Esophagus muscularis mucosa (tissue), 4 donors: Measurements from ENCODE around the gene ERGIC1. TPM values are rescaled to one million over a fixed set of nuclear protein-coding genes. Genes with fewer than 3 reads are reported as not detected.

Source experiments
- DNase-seq: peaks from one replicate; pipeline ENCODE4 v3.0.0-alpha.2; 2017; ENCODE audit errors: extremely low spot score
- H3K27ac ChIP-seq, 4 donors: fragments of 200-600 bp; sonication (generic); replicated peaks in 1 of 4; 1 replicate in 3 of 4; 2 replicates in 1 of 4; pipeline ENCODE4 v1.5.1; 2016 to 2019; ENCODE audit warnings: mild to moderate bottlenecking in 1 of 4
- H3K27me3 ChIP-seq, 4 donors: fragments of 200-600 bp; sonication (generic); one replicate each; pipeline versions ENCODE4 v1.5.1 to v1.6.0; 2016 to 2019
- H3K36me3 ChIP-seq, 4 donors: fragments of 200-600 bp; sonication (generic); one replicate each; pipeline ENCODE4 v1.5.1; 2016 to 2019
- H3K4me1 ChIP-seq, 4 donors: fragments of 200-600 bp; sonication (generic); one replicate each; pipeline ENCODE4 v1.5.1; 2016 to 2019
- H3K4me3 ChIP-seq, 4 donors: fragments of 200-600 bp; sonication (generic); 1 replicate in 2 of 4; 2 replicates in 2 of 4; pipeline ENCODE4 v1.5.1; 2016 to 2019; ENCODE audit warnings: mild to moderate bottlenecking in 4 of 4, moderate library complexity in 1 of 4
- H3K9me3 ChIP-seq, 4 donors: fragments of 200-600 bp; sonication (generic); 1 replicate in 3 of 4; 2 replicates in 1 of 4; pipeline ENCODE4 v1.5.1; 2016 to 2019
- CTCF ChIP-seq, 3 experiments: fragments of 200-600 bp in 2 of 3; fragments of 450-650 bp in 1 of 3; sonication (generic) in 2 of 3; IDR thresholded peaks; one replicate each; pipeline ENCODE4 v1.5.1; 2017 to 2019; ENCODE audit warnings: antibody characterized with exemption in 3 of 3, mild to moderate bottlenecking in 2 of 3, moderate library complexity in 1 of 3
- EP300 ChIP-seq: sonication (generic); formaldehyde crosslinking; IDR thresholded peaks from one replicate; pipeline ENCODE4 v1.6.1; 2017; ENCODE audit warnings: antibody characterized with exemption
- POLR2A ChIP-seq: fragments of 450-650 bp; IDR thresholded peaks from one replicate; pipeline ENCODE4 v1.6.1; 2017; ENCODE audit warnings: antibody characterized with exemption, moderate library complexity, mild to moderate bottlenecking, low read depth
- POLR2AphosphoS5 ChIP-seq, 2 donors: sonication (generic); formaldehyde crosslinking; IDR thresholded peaks; one replicate each; pipeline ENCODE4 v1.6.1; 2017; ENCODE audit warnings: antibody characterized with exemption in 2 of 2
- WGBS: methylation state at CpG from one replicate; pipeline ENCODE4 v1.1.5; 2018; 5-methylcytosine and 5-hydroxymethylcytosine counted together
- intact Hi-C: fragments of 100-400 bp; cut with DNase I; formaldehyde crosslinking; loops from one replicate; pipeline ENCODE4 v1.15.1; 2023
- total RNA-seq, 4 donors: library from RNA; depleted of rRNA; stranded (reverse); fragments of >200 nt; gene quantifications; one replicate each; pipeline versions ENCODE4 v1.1.0 to v1.2.1, GENCODE V29; 2016

Gene ERGIC1
- total RNA-seq, 4 donors from 2014 or later, result 105 to 161 (median 145) TPM

GRCh38 chr5:172858990-172859811 lies 25.1 kb downstream of the ERGIC1 start:
- no peaks in the 10 kb centered on the region for H3K27me3 ChIP-seq
- peaks cover 79 to 93% (median 92%) of the 10 kb centered on the region in 4 donors for H3K4me1 ChIP-seq
- 69% methylated on average over 14 of the region's 15 CpGs for WGBS
- peak overlapping the region; percentile 86 to 91 (median 90) for H3K27ac ChIP-seq
- DNase-seq, result no peak
- H3K4me3 ChIP-seq, result peak overlapping the region in 2 of 4 donors; percentile 1 to 9
- TF ChIP-seq POLR2A (no peak), POLR2AphosphoS5 (IDR thresholded peaks at IDR 0.05) (peak; percentile 72 to 73), CTCF (IDR thresholded peaks at IDR 0.05) (no peak), EP300 (peak; percentile 6)
- H3K36me3 ChIP-seq, result peaks cover 0 to 6% (median 0%) of the 10 kb centered on the region in 4 donors
- H3K9me3 ChIP-seq, result no peaks in the 10 kb centered on the region
- intact Hi-C loops, result loop anchor here (5.0 kb wide), 1 partner anchor 67 kb away; no protein-coding TSS in a partner anchor

- H3K4me1 ChIP-seq, result peaks cover 73 to 93% (median 90%) of the 10 kb centered on the region in 4 donors
- no peak for TF ChIP-seq POLR2A
- TF ChIP-seq EP300, result no peak
- TF ChIP-seq CTCF (IDR thresholded peaks at IDR 0.05), result no peak
- TF ChIP-seq POLR2AphosphoS5 (IDR thresholded peaks at IDR 0.05), result no peak
- no peaks in the 10 kb centered on the region for H3K27me3 ChIP-seq
- H3K9me3 ChIP-seq, result no peaks in the 10 kb centered on the region
- peak overlapping the region; percentile 86 to 91 (median 90) for H3K27ac ChIP-seq
- 79% methylated on average over 4 of the region's 4 CpGs for WGBS
- peaks cover 0 to 6% (median 0%) of the 10 kb centered on the region in 4 donors for H3K36me3 ChIP-seq
- H3K4me3 ChIP-seq, result peak overlapping the region in 2 of 4 donors; percentile 20 to 25
- intact Hi-C loops, result loop anchor here (5.0 to 10.0 kb wide), 2 partner anchors 68 to 145 kb away; no protein-coding TSS in a partner anchor
- DNase-seq, result no peak
Observed at GRCh38 chr5:172859966-172860365, 25.9 kb downstream of the ERGIC1 start.

- peak; percentile 98 for DNase-seq
- peak overlapping the region; percentile 86 to 91 (median 90) for H3K27ac ChIP-seq
- intact Hi-C loops, result loop anchor here (10.0 kb wide), 1 partner anchor 146 kb away; no protein-coding TSS in a partner anchor
- H3K4me1 ChIP-seq, result peaks cover 72 to 93% (median 90%) of the 10 kb centered on the region in 4 donors
- 30% methylated on average over 14 of the region's 24 CpGs for WGBS
- no peak for TF ChIP-seq POLR2A
- peak in 1 of 3 experiments; percentile 12 for TF ChIP-seq CTCF (IDR thresholded peaks at IDR 0.05)
- no peak for TF ChIP-seq EP300
- peak in 1 of 2 donors; percentile 87 for TF ChIP-seq POLR2AphosphoS5 (IDR thresholded peaks at IDR 0.05)
- H3K9me3 ChIP-seq, result no peaks in the 10 kb centered on the region
- peaks cover 0 to 6% (median 0%) of the 10 kb centered on the region in 4 donors for H3K36me3 ChIP-seq
- peak overlapping the region; percentile 19 to 40 (median 22) for H3K4me3 ChIP-seq
- no peaks in the 10 kb centered on the region for H3K27me3 ChIP-seq
Observed at GRCh38 chr5:172860520-172861443, 26.7 kb downstream of the ERGIC1 start.

- H3K27ac ChIP-seq, result peak overlapping the region; percentile 86 to 91 (median 90)
- H3K27me3 ChIP-seq, result no peaks in the 10 kb centered on the region
- H3K4me3 ChIP-seq, result no peak overlapping the region
- peaks cover 0 to 6% (median 0%) of the 10 kb centered on the region in 4 donors for H3K36me3 ChIP-seq
- peaks cover 72 to 93% (median 90%) of the 10 kb centered on the region in 4 donors for H3K4me1 ChIP-seq
- TF ChIP-seq POLR2A, result no peak
- no peak for TF ChIP-seq CTCF (IDR thresholded peaks at IDR 0.05)
- TF ChIP-seq EP300, result no peak
- no peak for TF ChIP-seq POLR2AphosphoS5 (IDR thresholded peaks at IDR 0.05)
- WGBS, result 72% methylated on average over 3 of the region's 5 CpGs
- DNase-seq, result no peak
- no peaks in the 10 kb centered on the region for H3K9me3 ChIP-seq
- intact Hi-C loops, result loop anchor here (10.0 kb wide), 1 partner anchor 147 kb away; no protein-coding TSS in a partner anchor
Observed at GRCh38 chr5:172861461-172861860, 27.4 kb downstream of the ERGIC1 start.
